ENCODE results near the gene PTGIS. TPM values are rescaled to one million over a fixed set of nuclear protein-coding genes. Genes with fewer than 3 reads are reported as not detected.

The PTGIS gene
- total RNA-seq, 1 donor from 2014 or later, result not detected

DNA sequence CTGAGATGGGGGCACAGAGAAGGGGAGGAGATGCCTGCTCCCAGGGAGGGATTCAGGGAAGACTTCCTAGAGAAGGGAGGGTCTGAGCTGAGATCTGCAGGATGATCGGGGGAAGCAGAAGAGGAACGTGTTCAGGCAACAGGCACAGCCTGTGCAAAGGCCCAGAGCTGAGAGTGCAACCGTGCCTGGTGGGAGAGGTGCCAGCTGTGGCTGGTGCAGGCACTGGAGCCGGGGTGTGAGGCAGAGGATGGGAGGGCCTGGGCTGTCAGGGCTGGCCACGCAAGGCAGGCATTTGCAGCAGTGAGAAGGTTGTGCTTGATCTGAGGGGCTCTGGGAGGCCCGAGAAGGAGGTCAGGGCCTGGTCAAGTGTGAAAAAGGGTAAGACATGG lies 27.7 kb downstream of the PTGIS start:
- ATAC-seq (ENCODE audit: low read depth) (no peak), DNase-seq (no peak)
- H3K27ac Mint-ChIP-seq, result no peak overlapping the region
- ChIA-PET CTCF (interaction anchor here (1.4 kb wide), 1 partner anchor 348 kb away, joined by 3 read pairs; no protein-coding TSS in a partner anchor), POLR2A (no interaction called here)
- intact Hi-C loops (cut with micrococcal nuclease), result no loop called here
- TF ChIP-seq, protein P1, sequence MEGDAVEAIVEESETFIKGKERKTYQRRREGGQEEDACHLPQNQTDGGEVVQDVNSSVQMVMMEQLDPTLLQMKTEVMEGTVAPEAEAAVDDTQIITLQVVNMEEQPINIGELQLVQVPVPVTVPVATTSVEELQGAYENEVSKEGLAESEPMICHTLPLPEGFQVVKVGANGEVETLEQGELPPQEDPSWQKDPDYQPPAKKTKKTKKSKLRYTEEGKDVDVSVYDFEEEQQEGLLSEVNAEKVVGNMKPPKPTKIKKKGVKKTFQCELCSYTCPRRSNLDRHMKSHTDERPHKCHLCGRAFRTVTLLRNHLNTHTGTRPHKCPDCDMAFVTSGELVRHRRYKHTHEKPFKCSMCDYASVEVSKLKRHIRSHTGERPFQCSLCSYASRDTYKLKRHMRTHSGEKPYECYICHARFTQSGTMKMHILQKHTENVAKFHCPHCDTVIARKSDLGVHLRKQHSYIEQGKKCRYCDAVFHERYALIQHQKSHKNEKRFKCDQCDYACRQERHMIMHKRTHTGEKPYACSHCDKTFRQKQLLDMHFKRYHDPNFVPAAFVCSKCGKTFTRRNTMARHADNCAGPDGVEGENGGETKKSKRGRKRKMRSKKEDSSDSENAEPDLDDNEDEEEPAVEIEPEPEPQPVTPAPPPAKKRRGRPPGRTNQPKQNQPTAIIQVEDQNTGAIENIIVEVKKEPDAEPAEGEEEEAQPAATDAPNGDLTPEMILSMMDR (IDR thresholded peaks at IDR 0.05), result no peak
- H3K4me1 Mint-ChIP-seq, result no peaks in the 10 kb centered on the region
- no peak overlapping the region for H3K4me3 Mint-ChIP-seq
- H3K36me3 Mint-ChIP-seq (ENCODE audit: low read depth), result no peaks in the 10 kb centered on the region
- peaks cover 16% of the 10 kb centered on the region for H3K27me3 Mint-ChIP-seq
- H3K9me3 Mint-ChIP-seq, result peaks cover 1% of the 10 kb centered on the region

DNA sequence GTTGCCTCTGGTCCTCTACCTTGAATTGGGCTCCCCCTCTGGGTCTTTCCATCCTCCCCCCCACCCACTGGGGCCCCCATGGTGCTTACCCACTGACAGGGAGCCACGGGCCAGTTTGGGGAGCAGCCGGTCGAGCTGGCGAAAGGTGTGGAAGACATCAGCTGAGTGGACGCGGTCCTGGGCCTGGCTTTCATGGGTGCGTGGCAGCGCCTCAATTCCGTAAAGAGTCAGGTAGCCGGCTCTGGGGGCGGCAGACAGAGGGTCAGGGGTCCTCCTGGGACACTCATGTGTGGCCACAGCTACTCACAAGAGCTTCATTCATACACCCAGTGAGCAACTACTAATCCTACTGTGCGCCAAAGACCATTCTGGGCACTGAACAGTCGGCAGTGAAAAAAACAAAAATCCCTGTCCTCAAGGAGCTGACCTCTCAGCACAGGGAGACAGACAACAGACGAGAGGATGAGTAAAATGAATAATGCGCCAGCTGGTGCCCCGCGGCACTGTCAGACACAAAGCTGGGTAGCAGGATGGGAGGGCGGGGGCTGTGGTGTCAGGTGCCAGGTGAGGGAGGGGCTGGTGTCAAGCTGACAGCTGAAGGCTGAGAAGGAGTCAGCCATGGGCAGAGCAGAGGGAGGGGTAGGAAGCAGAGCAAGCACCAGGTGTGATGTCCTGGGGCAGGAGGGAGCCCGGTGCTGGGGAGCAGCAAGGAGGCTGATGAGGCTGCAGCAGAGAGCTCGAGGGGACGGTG lies 28.3 kb downstream of the PTGIS start:
- Mint-ChIP-seq H3K4me3 (no peak overlapping the region), H3K4me1 (no peaks in the 10 kb centered on the region), H3K27ac (no peak overlapping the region), H3K36me3 (ENCODE audit: low read depth) (no peaks in the 10 kb centered on the region), H3K9me3 (no peaks in the 10 kb centered on the region), H3K27me3 (peaks cover 15% of the 10 kb centered on the region)
- intact Hi-C loops (cut with micrococcal nuclease), result loop anchor here (10.0 kb wide), 1 partner anchor 405 kb away; no protein-coding TSS in a partner anchor
- DNase-seq (no peak), ATAC-seq (ENCODE audit: low read depth) (no peak)
- ChIA-PET POLR2A (no interaction called here), CTCF (interaction anchor here (1.4 kb wide), 1 partner anchor 349 kb away, joined by 3 read pairs; no protein-coding TSS in a partner anchor)
- TF ChIP-seq, protein P1 (IDR thresholded peaks at IDR 0.05), result no peak

DNA sequence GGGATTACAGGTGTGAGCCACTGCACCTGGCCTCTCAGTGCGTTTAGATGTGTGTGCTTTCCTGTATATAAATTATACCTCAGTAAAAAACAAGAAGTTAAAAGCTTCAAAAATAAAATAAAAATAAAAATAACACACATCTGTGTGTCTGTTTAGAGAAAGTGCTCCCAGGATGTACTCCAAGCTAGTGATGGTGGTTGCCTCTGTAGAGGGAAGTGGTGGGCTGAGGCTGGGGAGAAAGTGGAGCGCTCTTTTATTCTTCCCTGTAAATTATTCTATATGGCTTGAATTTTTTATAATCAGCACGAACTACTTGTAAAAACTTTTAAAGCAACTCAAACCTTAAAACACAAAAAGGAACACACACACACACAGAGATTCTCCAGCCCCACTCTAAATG lies 29.0 kb downstream of the PTGIS start:
- CTCF ChIA-PET, result interaction anchor here (1.4 kb wide), 1 partner anchor 350 kb away, joined by 3 read pairs; no protein-coding TSS in a partner anchor
- no peak overlapping the region for H3K4me3 Mint-ChIP-seq
- TF ChIP-seq, protein P1 (IDR thresholded peaks at IDR 0.05), result no peak
- H3K4me1 Mint-ChIP-seq, result peaks cover 2% of the 10 kb centered on the region
- H3K27me3 Mint-ChIP-seq, result peaks cover 19% of the 10 kb centered on the region
- DNase-seq (no peak), ATAC-seq (ENCODE audit: low read depth) (no peak)
- no peaks in the 10 kb centered on the region for H3K36me3 Mint-ChIP-seq (ENCODE audit: low read depth)
- intact Hi-C loops (cut with micrococcal nuclease), result loop anchor here (10.0 kb wide), 1 partner anchor 404 kb away; no protein-coding TSS in a partner anchor
- no peaks in the 10 kb centered on the region for H3K9me3 Mint-ChIP-seq
- H3K27ac Mint-ChIP-seq, result no peak overlapping the region
- POLR2A ChIA-PET, result no interaction called here

DNA sequence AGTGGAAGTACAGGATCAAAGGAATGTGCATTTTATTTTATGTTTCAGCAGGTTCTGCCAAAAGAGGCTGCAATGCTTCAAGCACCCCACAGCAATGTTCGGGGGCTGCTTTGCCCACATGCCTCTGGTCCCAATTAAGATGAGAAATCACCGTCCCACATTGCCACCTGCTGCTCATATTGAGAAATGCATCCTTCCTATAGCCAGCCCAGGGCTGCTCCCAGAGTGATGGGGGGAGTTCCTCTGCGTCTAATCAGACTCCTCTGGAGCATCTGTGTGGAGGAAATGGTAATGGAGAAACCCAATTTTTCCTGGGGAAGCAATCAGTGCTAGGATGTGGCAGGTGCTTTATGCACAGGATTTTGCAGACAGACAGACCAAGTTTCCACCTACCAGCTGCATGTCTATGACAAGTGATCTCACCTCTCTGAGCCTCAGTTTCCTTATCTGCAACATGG lies 33.7 kb downstream of the PTGIS start:
- Mint-ChIP-seq H3K27me3 (peaks cover 23% of the 10 kb centered on the region), H3K4me3 (no peak overlapping the region), H3K9me3 (no peaks in the 10 kb centered on the region), H3K36me3 (ENCODE audit: low read depth) (no peaks in the 10 kb centered on the region), H3K4me1 (peaks cover 2% of the 10 kb centered on the region), H3K27ac (no peak overlapping the region)
- DNase-seq (no peak), ATAC-seq (ENCODE audit: low read depth) (peak; percentile 78)
- POLR2A ChIA-PET, result no interaction called here
- intact Hi-C loops (cut with micrococcal nuclease), result loop anchor here (1.0 to 10.0 kb wide), 2 partner anchors 200 to 399 kb away; no protein-coding TSS in a partner anchor
- TF ChIP-seq, protein P1 (IDR thresholded peaks at IDR 0.05), result peak; percentile 60
- CTCF ChIA-PET, result interaction anchor here (1.0 kb wide), 2 partner anchors 27 to 201 kb away, joined by 3 to 5 read pairs; no protein-coding TSS in a partner anchor

DNA sequence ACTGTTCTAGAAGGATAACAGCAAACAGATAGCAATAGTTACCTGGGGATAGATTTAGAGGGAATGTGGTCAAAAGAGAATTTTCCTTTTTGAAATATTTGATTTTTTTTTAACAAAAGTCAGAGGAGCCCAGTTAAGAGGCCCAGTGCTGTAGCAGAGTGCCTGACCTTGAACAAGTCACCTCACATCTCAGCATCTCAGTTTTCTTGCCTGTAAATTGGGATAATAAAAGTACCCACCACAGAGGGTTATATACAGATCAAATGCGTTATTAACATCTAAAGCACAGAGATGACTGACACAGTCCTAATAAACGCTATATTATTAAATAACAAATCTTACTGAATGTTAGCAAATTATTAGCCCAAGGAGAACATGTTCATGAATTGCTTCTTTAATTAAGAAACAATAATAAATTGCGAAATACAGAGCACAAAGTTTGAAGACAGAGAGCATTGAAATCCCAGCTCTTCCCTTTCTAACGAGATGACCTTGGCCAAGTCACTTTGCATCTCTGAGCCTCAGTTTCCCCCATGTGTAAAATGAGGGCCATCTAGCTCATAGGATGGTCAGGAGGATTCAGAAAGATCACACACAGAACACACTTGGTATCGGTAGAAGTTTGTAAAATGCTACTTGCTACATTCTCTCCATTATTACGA lies 35.5 kb downstream of the PTGIS start:
- DNase-seq (no peak), ATAC-seq (ENCODE audit: low read depth) (no peak)
- no peak overlapping the region for H3K4me3 Mint-ChIP-seq
- TF ChIP-seq, protein P1 (IDR thresholded peaks at IDR 0.05), result no peak
- H3K27me3 Mint-ChIP-seq, result peaks cover 19% of the 10 kb centered on the region
- intact Hi-C loops (cut with micrococcal nuclease), result loop anchor here (10.0 kb wide), 1 partner anchor 398 kb away; no protein-coding TSS in a partner anchor
- ChIA-PET CTCF (interaction anchor here (1.1 kb wide), 1 partner anchor 198 kb away, joined by 3 read pairs; no protein-coding TSS in a partner anchor), POLR2A (no interaction called here)
- no peaks in the 10 kb centered on the region for H3K36me3 Mint-ChIP-seq (ENCODE audit: low read depth)
- H3K9me3 Mint-ChIP-seq, result no peaks in the 10 kb centered on the region
- H3K4me1 Mint-ChIP-seq, result peaks cover 2% of the 10 kb centered on the region
- H3K27ac Mint-ChIP-seq, result no peak overlapping the region
